ENCODE data around the gene GATAD2B.
"Not testable (repeated sequence)": the region's sequence is repeated elsewhere in the genome, so short reads cannot be mapped to it uniquely, and the experiment has no call there.

GATAD2B gene

DNA sequence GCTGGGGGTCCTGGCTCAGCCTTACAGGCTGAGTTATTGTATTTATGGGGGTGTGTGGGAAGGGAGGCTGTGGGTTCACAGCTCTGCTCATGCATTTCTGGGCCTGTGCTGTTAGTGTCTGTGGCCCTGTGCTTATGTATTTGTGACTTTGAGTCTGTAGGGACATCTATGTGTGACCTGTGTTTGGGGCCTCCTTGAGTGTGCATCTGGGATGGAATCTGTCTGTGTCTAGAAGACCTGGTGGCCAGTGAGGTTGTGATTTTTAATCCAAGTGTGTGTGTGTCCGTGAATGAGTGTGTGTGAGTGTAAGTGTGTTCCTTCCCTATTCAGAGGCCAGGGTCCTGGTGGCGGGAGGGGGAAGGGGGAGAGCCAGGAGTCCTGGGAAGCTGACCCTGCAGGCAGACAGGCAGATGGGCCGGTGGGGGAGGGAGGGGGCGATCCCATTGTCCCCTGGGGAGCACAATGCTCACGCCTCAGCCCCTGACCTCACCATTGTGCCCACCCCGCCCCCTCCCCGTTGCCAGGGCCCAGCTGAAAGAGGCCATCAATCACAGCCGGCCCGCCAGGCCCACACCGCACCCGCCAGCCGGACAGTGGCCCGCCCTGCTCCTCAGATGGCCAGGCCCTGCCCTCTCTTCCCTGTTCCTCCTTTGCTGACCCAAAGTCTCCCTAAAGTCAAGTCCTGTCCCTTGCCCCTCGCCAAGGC, 128.0 kb downstream of the GATAD2B start:
- DNase-seq, result no peak

DNA sequence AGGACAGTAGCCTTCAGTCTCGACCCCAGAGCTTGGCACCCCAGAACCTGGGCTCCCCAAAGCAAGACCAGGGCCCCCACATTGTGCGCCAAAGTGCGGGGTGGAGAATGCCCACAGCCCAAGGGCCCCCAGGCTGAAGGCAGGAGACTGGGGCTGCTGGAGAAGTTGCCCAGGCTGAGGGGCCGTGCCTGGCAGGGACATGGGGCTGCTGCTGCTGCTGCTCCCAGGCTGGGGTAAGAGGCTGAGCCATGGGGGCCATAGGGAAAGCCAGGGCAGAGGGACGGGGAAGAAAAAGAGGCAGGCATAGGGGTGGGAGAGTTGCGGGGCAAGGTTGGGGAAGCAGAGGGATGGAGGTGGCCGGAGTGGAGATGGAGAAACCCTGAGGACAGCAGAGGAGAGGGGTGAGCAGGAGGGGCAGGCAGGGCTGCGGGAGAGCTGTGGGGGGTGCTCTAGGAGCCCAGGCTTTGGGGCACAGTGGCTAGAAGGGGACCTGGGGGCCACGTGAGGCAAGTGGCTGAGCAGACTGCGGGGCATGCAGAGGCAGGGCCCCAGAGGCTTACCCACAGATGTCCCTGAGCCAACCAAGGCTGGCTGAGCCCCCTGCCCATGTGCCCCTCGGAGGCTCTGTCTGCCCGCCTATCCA, 128.7 kb downstream of the GATAD2B start:
- DNase-seq, result no peak

DNA sequence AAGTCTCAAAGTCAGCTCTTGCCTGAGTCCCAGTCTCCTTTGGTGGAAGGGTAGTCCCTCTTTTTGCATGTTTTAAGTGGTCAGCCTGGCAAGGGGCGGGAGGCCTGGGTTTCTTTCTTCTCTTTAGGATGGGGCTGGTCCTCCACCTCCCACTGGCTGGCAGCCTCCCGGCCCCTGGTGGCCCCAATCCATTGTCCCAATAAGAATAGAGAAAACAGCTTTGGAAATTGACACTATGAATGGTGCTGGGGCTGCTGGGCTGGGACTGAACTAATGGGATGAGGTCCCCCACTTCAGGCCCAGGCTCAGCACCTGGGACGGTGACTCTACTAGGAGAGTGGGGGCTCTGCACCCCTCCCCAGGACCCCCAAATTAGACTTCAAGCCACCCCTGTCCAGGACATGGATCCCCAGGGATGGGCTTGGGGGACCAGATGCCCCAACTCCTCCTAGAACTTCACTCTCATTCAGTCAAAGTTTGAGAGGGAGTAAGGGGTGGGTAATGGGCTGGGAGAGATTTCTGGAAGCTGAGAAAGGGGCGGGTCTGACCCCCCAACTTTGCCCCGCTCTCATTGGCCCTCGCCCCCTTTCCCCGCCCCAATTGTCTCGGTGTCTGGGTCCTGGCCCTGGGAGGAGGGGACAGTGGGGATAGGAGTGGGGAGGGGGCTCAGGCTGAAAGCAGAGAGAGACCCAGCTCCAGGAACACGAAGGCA, 129.4 kb downstream of the GATAD2B start:
- no peak for DNase-seq

DNA sequence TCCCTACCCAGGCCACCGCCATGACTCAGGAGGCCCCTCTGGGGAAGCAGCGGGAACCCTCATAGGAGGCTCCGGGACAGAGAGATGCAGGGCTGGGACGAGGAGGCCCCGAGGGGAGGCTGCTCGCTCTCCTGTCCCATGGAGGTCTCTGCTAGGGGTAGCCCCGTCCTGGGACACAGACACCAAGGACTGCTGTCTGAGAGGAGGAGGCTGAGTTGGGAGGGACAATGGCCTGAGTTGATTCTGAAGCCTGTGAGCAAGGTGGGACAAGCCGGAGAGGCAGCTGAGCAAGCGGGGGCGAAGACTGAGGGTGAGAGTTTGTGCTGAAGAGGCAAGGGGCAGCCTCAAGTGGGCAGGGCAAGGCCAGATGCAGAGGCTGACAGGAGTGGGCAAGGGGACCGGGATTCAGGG, 130.1 kb downstream of the GATAD2B start:
- DNase-seq, result no peak

DNA sequence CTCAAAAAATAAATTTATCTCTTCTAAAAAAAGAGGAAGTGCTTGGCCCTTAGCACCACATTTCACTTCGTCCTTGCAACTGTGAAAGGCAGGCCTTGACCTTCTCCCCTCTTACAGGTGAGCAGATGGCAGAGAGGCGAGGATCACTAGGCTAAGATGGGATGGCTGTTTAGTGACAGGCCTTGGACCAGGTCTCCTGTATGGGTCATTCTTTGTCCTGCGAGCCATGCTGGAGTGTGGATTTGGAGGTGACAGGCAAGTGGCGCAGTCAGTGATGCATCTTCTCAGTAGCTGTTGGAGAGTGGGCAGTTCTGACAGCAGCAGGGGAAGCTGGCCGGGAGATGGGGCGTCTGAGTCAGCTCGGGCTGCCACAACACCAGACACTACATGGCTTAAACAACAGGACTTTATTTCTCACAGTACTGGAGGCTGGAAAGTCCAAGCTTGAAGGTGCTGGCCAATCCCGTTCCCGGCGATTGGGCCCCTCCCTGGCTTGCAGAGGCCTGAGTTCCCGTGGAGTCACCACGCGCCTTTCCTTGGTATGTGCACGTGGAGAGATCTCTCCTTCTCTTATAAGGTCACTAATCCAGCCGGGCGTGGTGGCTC, 131.0 kb downstream of the GATAD2B start:
- no peak for DNase-seq

DNA sequence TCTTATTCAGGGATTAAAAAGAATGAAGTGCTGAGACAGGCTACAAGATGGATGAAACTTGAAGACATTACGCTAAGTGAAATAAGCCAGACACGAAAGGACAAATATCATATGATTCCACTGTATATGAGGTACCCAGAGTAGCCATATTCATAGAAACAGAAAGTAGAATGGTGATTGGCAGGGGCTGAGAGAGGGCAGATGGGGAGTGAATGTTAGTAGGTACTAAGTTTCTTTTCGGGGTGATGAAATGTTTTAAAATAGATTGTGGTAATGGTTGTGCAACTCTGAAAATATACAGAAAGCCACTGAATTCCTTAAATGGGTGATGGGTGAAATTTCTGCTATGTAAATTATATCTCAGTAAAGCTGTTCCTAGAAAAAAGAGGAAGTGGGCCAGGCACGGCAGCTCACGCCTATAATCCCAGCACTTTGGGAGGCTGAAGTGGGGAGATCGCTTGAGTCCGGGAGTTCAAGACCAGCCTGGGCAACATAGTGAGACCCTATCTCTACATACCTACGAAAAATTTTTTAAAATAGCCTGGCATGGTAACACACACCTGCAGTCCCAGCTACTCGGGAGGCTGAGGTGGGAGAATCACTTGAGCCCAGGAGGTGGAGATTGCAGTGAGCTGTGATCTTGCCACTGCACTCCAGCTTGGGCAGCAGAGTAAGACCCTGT, 131.7 kb downstream of the GATAD2B start:
- peak; percentile 73 for DNase-seq

DNA sequence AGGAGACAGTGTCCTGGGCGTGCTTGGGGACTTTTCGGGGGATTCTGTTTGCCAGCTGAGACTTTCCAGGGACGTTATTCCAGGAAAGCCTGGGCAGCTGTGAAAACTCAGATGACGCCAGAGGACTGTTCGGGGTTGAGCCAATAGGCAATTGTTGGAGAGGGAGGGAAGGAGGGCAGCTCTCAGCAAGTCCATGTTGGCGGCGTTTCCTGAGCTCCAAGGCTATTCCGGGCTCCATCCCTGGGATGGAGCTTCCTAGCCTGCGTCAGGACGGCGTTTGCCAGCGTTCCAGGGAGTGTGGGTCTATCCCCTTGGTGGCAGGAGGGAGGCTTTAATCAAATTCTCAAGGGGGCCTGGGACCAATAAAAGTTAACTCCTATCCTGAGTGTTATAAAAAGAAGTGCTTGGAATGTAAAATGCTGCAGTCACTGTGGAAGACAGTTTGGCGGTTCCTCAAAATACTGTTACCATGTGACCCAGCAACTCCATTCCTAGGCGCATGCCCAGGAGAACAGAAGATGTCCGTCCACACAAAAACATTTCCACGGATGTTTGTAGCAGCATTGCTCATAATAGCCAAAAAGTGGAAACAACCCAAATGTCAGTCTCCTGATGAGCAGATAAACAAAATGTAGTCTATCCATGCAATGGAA, 132.3 kb downstream of the GATAD2B start:
- DNase-seq, result no peak

DNA sequence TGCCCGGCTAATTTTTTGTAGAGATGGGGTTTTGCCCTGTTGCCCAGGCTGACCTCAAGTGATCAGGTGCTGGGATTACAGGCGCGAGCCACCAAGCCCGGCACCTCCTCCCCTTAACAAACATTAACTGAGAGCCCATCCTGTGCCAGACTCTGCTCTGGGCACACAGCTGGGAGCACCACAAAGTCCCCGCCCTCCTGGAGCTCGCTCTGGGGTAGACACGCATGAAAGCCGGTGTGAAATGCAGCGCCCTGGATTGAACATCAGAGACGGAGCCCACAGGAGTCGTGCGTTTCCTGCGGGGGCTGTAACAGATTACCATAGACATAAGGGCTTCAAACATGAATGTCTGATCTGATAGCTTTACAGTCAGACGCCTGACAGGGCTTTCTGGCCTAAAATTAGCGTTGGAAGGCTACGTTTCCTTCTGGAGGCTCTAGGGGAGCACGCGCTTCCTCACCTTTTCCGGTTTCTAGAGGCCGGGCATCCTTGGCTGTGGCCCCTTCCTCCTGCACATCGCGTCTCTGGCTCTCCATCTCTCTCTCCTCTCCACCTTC, 133.2 kb downstream of the GATAD2B start:
- DNase-seq, result no peak

DNA sequence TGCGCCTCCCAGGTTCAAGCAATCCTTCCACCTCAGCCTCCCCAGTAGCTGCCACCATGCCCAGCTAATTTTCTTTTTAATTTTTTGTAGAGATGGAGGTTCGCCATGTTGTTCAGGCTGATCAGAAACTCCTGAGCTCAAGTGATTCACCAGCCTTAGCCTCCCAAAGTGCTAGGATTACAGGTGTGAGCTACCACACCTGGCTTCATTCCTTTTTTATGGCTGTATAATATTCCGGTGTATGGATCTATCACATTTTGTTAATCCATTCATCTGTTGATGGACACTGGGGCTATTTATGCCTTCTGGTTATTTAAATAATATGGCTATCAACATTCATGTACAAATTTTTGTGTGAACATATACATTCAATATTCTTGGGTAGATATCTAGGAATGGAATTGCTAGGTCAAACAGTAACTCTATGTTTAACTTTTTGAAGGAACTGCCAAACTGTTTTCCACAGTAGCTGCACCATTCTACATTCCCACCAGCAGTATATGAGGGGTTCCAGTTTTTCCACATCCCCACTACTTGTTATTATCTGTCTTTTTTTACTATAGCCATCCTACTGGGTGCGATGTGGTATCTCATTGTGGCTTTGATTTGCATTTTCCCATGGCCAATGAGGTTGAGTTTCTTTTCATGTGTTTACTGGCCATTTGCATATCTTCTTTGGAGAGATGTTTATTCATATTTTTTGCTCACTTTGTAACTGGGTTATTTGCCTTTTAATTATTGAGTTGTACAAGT, 136.6 kb downstream of the GATAD2B start:
- no peak for DNase-seq

DNA sequence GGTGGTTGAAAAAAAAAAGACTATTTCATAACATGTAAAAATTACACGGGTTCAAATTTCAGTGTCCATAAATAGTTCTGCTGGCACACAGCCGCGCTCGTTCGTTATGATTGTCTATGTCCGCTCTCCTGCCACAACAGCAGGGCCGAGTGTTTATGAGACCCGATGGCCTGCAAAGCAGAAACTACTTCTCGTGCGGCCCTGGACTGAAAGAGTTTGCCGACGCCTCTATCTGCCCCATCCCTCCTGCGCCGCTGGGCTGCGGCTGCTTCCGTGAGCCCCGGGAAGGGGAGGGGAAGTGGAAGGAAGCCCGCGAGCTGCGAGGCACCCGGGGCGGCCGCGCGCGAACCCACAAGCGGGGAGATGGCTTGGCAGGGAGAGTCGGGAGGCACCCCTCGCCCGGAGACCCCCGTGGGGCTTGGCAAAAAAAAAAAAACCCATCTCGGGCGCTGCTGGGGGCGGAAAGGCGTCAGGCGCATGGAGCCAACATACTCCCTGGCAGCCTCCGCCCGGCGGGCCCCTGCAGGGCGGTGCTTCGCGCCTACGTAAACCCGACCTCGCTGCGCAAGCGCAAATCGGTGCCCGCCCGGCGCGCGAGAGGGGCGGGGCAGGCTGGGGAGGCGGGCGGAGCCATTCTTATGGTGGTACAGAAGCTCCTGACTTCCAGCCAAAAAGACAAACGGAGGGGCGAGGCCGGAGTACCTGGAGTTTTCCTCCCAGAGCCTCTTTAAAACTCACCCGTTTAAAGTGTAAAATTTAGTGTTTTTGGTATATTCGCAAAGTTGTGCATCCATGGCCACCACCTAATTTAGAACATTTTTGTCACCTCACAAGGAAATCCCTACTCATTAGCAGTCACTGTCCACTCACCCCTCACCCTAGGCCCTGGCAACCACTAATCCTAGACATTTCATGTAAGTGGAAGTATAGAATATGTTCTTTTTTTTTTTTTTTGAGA, 139.3 kb downstream of the GATAD2B start:
- DNase-seq, result peak; percentile 94

DNA sequence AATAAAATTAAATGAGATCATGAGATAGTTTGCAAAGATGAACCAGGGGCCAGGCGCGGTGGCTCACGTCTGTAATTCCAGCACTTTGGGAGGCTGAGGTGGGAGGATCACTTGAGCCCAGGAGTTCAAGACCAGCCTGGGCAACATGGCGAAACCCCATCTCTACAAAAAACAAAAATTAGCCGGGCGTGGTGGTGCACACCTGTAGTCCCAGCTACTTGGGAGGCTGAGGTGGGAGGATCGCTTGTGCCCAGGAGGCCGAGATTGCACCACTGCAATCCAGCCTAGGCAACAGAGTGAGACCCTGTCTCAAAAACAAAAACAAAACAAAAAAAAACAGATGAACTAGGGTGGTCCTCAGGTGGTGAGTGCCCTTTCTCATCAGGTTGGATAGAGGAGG, 140.1 kb downstream of the GATAD2B start:
- DNase-seq, result not testable (repeated sequence)

DNA sequence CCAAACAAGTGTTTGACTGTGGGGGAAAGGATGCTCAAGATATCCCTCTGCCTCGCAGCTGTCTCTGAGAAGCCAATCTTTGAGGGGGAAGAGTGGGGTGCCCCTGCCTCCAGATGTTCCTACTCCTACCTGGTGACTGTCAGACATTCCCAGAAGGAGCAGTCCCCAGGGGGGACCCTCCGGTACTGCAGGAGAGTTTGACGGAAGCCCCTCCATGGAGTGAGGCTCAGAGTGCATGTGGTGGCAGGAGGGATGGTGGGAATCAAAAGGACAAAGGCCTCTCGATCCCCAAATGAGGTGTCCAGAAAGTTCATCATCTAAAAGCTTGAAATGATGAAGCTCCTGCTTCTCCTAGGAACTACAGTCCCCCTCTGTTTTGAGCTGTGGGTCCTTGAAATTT, 142.2 kb downstream of the GATAD2B start:
- no peak for DNase-seq

DNA sequence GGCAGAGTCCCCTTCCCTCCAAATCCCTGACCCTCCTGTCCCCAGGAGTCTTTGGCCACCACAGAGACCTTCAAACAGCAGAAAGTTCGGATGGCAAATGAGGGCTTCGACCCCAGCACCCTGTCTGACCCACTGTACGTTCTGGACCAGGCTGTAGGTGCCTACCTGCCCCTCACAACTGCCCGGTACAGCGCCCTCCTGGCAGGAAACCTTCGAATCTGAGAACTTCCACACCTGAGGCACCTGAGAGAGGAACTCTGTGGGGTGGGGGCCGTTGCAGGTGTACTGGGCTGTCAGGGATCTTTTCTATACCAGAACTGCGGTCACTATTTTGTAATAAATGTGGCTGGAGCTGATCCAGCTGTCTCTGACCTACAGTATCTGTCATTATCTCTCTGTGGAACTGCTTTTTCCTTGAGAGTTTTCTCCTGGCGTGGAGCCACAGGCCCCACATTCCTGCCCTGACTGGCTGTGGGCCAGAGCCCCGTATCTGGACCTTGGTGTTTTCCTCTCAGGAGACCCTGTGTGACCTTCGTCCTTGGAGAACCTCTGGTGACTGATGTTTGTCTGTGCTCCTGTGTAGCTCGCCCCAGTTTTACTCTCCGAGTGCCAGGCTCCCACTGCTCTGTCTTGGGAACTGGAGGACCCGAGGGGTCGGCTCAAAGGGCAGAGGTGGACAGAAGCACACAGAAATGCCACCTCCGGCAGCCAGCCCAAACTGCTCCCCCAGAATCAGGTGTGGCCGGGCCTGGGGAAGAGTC, 142.8 kb downstream of the GATAD2B start:
- DNase-seq, result no peak

DNA sequence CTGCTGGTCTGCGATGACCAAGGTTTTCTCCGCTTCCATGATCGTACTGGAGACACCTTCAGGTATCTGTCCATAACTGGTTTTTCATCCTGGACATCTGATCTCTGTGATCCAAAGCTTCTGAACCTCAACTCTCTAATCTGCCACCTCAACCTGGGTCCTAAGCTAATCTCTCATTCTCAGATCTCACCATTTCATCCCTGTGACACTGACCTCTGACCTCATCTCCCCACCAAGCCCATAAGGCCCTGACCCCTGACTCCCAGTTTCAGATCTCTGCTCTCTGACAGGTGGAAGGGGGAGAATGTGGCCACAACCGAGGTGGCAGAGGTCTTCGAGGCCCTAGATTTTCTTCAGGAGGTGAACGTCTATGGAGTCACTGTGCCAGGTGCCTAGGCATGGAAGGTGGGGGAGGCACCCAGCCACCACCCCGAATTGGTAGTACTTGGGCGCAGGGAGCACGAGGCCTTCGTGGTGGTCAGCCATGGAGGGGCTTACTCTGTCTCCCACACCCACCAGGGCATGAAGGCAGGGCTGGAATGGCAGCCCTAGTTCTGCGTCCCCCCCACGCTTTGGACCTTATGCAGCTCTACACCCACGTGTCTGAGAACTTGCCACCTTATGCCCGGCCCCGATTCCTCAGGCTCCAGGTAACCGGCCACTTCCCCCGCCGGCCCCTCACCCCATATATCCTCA, 143.8 kb downstream of the GATAD2B start:
- no peak for DNase-seq

DNA sequence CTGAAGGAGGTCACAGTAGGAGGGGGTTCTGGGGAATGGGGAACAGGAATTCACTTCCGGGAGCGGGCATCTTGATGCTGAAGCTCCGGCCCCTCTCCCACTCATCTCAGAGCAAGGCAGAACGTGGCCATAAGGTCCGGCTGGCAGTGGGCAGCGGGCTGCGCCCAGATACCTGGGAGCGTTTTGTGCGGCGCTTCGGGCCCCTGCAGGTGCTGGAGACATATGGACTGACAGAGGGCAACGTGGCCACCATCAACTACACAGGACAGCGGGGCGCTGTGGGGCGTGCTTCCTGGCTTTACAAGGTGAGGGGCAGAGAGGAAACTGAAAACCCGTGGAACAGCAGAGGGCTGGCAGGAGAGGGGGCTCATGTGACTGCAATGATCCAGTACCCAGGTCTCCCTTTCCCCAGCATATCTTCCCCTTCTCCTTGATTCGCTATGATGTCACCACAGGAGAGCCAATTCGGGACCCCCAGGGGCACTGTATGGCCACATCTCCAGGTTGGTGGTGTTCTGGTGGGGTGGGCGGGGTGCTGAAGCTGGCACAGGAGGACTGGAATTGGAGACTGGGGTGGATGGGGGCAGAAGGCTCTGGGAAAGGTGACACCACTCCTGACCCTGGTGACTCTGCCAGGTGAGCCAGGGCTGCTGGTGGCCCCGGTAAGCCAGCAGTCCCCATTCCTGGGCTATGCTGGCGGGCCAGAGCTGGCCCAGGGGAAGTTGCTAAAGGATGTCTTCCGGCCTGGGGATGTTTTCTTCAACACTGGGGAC, 144.5 kb downstream of the GATAD2B start:
- no peak for DNase-seq

DNA sequence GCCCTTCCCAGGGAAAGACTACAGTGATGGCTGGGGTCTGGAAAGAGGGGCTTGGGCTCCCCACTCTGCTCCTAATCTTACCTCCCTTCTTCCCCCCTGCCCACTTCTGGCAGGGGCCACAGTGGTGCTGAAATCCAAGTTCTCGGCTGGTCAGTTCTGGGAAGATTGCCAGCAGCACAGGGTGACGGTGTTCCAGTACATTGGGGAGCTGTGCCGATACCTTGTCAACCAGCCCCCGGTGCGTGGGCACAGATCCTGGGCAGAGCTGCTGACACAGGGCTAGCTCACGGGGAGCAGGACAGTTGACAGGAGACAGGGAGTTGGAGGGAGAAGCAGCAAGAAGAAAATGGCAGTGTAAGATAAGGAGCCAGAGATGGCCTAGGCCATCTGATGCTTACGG, 145.1 kb downstream of the GATAD2B start:
- DNase-seq, result no peak

DNA sequence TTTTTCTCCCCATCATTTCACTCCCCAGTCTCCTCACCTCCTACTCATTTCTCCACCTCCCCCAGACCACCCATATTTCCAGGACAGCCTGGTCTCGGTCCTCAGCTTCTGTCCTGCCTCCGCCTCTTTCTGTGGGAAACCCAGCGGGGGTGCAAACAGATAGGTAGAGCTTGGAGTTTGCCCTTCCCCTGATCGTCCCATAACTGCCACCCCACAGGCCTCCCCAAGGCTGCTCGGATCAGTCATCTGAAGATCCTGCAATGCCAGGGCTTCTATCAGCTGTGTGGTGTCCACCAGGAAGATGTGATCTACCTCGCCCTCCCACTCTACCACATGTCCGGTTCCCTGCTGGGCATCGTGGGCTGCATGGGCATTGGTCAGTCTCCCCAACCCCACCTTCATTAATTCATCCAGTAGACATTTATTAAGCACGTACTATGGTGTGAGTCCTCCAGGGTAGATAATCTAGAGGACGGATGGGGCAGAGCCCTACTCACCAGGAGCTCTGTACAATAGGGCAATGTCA, 145.9 kb downstream of the GATAD2B start:
- no peak for DNase-seq

DNA sequence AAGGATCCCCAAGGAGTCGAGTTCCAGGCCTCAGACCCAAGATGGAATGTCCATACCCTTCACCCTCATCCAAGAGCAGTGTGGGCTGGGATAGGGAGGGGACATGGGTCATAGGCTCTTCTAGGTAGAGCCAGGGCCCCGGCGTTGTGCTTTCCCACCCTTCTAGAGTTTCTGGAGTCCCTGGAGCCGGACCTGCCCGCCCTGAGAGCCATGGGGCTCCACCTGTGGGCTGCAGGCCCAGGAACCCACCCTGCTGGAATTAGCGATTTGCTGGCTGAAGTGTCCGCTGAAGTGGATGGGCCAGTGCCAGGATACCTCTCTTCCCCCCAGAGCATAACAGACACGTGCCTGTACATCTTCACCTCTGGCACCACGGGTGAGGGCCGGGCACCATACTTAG, 146.4 kb downstream of the GATAD2B start:
- no peak for DNase-seq
